CD4-positive, alpha-beta T cell treated with Interleukin-4 for 4 hours (primary cell): ENCODE results near the gene PYROXD2.
A peak's percentile ranks its signal among the peaks of the same experiment; 100 is the strongest.
"Not testable (repeated sequence)": the region's sequence is repeated elsewhere in the genome, so short reads cannot be mapped to it uniquely, and the experiment has no call there.

ENCODE experiments used
- DNase-seq: peaks from one replicate; pipeline ENCODE4 v3.0.0-alpha.2; 2020

The PYROXD2 gene

GRCh38 chr10:98363220-98363619 is 51.8 kb downstream of the PYROXD2 start:
- DNase-seq = no peak

GRCh38 chr10:98361131-98362025 is 53.6 kb downstream of the PYROXD2 start:
- no peak for DNase-seq

- DNase-seq = no peak
Measured at GRCh38 chr10:98357194-98357822, 57.7 kb downstream of the PYROXD2 start.

DNA sequence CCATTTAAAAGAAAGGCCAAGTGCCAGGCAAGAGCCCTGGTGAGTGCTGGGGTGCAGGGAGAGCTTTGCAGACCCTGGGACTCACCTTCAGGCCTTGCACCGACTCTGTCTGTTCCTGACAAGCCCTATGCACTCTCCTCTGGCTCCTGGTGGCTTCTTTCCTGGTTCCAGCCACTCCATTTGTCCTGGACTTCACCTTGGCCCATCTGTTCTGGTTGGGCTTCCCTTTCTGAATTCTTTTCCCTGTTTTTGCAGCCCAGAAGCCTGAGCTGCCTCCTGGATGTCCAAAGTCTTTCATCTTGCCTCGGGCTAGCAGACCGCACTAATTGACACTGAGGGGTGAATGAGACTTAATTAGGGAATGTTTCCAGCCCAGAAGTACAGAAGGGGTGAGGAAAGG is 60.5 kb downstream of the PYROXD2 start:
- no peak for DNase-seq

GRCh38 chr10:98353170-98353569 is 61.8 kb downstream of the PYROXD2 start:
- no peak for DNase-seq

GRCh38 chr10:98351831-98352402 is 63.1 kb downstream of the PYROXD2 start:
- no peak for DNase-seq

GRCh38 chr10:98349508-98349922 is 65.5 kb downstream of the PYROXD2 start:
- DNase-seq = no peak

DNA sequence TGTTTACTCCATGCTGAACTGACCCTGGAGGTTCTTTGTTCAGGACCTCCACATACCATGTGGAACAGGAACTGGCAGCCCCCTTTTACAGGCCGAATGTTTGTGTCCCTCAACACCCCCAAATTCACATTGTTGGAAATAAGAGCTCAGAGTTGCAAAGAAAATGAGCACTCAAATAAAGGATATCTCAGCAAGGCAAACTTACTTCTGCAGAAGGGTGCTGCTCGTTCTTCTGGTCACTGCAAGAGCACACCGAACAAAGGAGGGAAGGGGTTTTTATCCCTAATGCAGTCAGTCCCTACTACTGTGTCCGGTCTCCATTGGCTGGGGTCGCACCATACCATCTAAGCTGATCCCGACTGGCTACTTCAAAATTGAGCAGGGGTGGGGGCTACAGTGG is 68.1 kb downstream of the PYROXD2 start:
- DNase-seq = no peak

GRCh38 chr10:98344589-98345038 is 70.4 kb downstream of the PYROXD2 start:
- no peak for DNase-seq

- DNase-seq = not testable (repeated sequence)
Measured at GRCh38 chr10:98341701-98342100, 73.3 kb downstream of the PYROXD2 start.

DNA sequence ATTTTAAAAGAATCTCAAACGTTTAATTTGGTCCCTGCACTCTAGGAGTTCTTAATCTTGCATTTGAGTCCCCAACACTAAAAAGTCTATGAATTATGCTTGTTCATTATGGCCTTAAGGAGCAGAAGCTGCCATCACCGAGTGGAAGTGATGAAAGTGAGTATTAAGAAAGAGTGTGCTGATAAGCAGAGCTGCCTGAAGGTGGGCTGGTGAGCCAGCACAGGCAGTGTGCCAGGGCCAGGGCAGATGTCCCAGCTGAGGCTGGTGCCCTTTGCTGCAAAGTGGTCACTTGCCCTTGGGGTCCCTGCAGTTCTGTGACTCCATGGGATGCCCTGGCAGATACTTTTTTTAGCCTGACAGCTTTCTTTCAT is 74.1 kb downstream of the PYROXD2 start:
- DNase-seq = no peak

DNA sequence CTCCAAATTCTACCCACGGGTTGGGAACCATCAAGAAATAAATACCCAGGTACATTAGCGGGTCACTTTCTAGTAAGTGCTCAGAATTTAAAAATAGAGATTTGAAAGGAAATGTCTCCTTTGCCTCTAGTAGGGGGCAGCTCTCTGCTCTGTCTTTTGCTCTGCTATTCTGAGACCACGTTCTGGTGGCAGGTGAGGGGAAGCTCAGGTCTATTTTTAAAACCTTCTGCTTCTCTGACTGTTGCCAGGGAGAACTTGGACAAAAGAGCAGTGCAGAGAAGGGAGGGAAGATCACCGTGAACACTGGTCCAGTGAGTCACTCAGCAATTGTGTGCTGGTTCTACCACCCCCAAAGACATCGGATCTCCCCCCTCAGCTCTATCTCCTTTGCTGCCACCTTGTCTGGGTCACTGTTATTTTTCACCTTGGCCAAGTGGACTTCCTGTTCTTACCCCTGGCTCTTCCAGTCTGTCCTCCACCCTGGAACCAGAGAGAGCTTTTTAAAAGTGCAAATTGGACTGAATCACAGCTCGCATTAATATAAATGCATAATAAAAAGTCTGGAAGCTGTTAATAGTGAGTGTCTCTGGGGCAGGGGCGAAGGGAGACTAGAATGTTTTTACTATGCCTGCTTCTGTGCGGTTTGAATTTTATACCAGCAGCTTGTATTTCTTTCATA is 74.6 kb downstream of the PYROXD2 start:
- no peak for DNase-seq

- peak; percentile 33 for DNase-seq
Measured at GRCh38 chr10:98339799-98340198, 75.2 kb downstream of the PYROXD2 start.

DNA sequence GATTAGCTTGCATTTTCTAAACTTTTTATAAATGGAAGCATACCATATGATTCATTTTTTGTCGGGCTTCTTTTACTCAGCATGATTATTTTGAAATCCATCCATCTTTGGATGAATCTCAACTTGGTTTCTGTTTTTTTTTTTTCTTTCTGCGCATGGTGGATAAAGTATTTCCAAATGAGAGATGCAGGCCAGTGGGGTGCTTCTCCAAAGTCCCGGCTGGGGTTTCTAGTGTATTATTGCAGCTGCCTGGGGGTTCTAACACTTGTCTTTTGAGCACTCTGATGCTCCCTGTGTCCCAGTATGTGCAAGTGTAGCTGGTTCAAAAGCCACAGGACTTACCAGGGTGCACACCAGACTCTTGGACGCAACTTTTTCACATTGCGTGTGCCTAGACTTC is 76.1 kb downstream of the PYROXD2 start:
- no peak for DNase-seq

GRCh38 chr10:98338318-98338717 is 76.7 kb downstream of the PYROXD2 start:
- no peak for DNase-seq

DNA sequence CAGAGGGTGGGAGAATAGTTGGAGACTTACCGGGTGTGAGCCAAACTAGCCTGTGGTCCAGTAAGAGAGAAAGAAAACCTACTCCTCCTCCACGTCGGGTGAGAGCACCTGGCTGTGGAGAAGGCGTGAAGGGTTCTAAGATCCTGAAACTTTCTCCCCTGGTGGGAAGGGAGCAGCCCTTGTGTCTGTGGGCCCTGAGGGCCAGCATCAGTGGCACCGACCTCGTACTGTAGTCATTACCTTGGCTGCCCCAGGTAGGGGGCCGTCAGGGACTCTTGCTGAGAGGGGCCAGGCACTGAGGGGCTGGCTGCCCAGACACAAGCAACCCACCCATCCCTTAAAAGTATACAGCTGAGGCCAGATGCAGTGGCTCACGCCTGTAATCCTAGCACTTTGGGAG is 77.5 kb downstream of the PYROXD2 start:
- DNase-seq = no peak
